B cell (primary cell): ENCODE data around the gene BEST2.

Experiments used
- CTCF ChIP-seq: fragments of 200-600 bp; IDR thresholded peaks from one replicate; pipeline ENCODE4 v1.8.0; 2022; ENCODE audit warnings: antibody characterized with exemption, mild to moderate bottlenecking
- EZH2 ChIP-seq: IDR thresholded peaks from 2 replicates; pipeline ENCODE4 v1.6.1; 2012; ENCODE audit warnings: borderline replicate concordance, low read depth, mild to moderate bottlenecking, moderate library complexity, low read length; ENCODE audit not compliant: insufficient read depth, poor library complexity, severe bottlenecking

- TF ChIP-seq CTCF (no peak), EZH2 (no peak)
Observed at GRCh38 chr19:12723381-12723640, 28.3 kb upstream of the BEST2 start.
